IMR-90 (cell line): ENCODE measurements around the gene RPS10. TPM values are rescaled to one million over a fixed set of nuclear protein-coding genes. Genes with fewer than 3 reads are reported as not detected.

ENCODE experiments used
- ATAC-seq: fragments of 200-7000 bp; cut with Tn5 transposase; 2 replicates; pipeline ENCODE4 v1.9.1; 2020; ENCODE audit warnings: low read depth, mild to moderate bottlenecking, moderate library complexity
- BruUV-seq: library from RNA; stranded (reverse); fragments of 400-500 nt; replicated peaks from 2 replicates; lab custom pipeline; 2021; lab: Mats Ljungman, UMichigan
- CTCF ChIA-PET: fragments of 300-600 bp; formaldehyde crosslinking; extraction: SDS; loops from one replicate; lab custom pipeline; 2021; ENCODE audit warnings: antibody characterized with exemption; lab: Yijun Ruan, JAX
- POLR2A ChIA-PET: fragments of 300-600 bp; sonication (Branson Sonifier 250); formaldehyde crosslinking; loops from one replicate; lab custom pipeline; 2022; ENCODE audit warnings: antibody characterized with exemption; ENCODE audit not compliant: unreplicated experiment; lab: Charles Lee
- DNase-seq: peaks from one replicate; pipeline ENCODE4 v3.0.0; 2013
- H2AFZ ChIP-seq: replicated peaks from 2 replicates; pipeline ENCODE3; 2013; ENCODE audit warnings: low read length, mild to moderate bottlenecking; ENCODE audit not compliant: poor library complexity
- H2AK5ac ChIP-seq: 2 replicates; pipeline ENCODE4 v1.6.1; 2013; ENCODE audit warnings: low read depth, low read length, inconsistent platforms
- H2AK9ac ChIP-seq: replicated peaks from 2 replicates; pipeline ENCODE3; 2013; ENCODE audit warnings: mild to moderate bottlenecking, low read depth, low read length, moderate library complexity; ENCODE audit not compliant: poor library complexity
- H2BK120ac ChIP-seq: 2 replicates; pipeline ENCODE4 v1.6.1; 2013; ENCODE audit warnings: low read depth, low read length, inconsistent platforms
- H2BK15ac ChIP-seq: 3 replicates; pipeline ENCODE4 v1.6.1; 2013; ENCODE audit warnings: low read depth, low read length, inconsistent platforms
- H2BK20ac ChIP-seq: 2 replicates; pipeline ENCODE4 v1.6.1; 2013; ENCODE audit warnings: low read depth, mild to moderate bottlenecking, inconsistent platforms, low read length, moderate library complexity
- H2BK5ac ChIP-seq: 2 replicates; pipeline ENCODE4 v1.6.1; 2013; ENCODE audit warnings: mild to moderate bottlenecking, low read depth, low read length, inconsistent platforms; ENCODE audit not compliant: poor library complexity, severe bottlenecking
- H3K14ac ChIP-seq: replicated peaks from 2 replicates; pipeline ENCODE4 v1.6.1; 2013; ENCODE audit warnings: low read depth, low read length, inconsistent platforms
- H3K18ac ChIP-seq: 2 replicates; pipeline ENCODE4 v1.6.1; 2013; ENCODE audit warnings: low read depth, low read length, control low read depth
- H3K23ac ChIP-seq: 2 replicates; pipeline ENCODE4 v1.6.1; 2013; ENCODE audit warnings: low read depth, low read length, inconsistent platforms
- H3K27ac ChIP-seq: 2 replicates; pipeline ENCODE4 v1.5.1; 2013; ENCODE audit warnings: mild to moderate bottlenecking, control low read depth, low read length; ENCODE audit not compliant: insufficient read depth
- H3K27me3 ChIP-seq: 2 replicates; pipeline ENCODE4 v1.6.1; 2013; ENCODE audit warnings: low read length; ENCODE audit not compliant: control insufficient read depth, insufficient read depth
- H3K36me3 ChIP-seq: 2 replicates; pipeline ENCODE4 v1.6.1; 2013; ENCODE audit warnings: low read length, mixed read lengths; ENCODE audit not compliant: control insufficient read depth, insufficient read depth
- H3K4ac ChIP-seq: 2 replicates; pipeline ENCODE4 v1.6.1; 2013; ENCODE audit warnings: low read depth, low read length, inconsistent platforms
- H3K4me1 ChIP-seq: 2 replicates; pipeline ENCODE4 v1.6.1; 2013; ENCODE audit warnings: low read length, mixed read lengths; ENCODE audit not compliant: control insufficient read depth, insufficient read depth
- H3K4me2 ChIP-seq: 2 replicates; pipeline ENCODE4 v1.6.1; 2013; ENCODE audit warnings: low read depth, mild to moderate bottlenecking, control low read depth, low read length, moderate library complexity
- H3K4me3 ChIP-seq: 2 replicates; pipeline ENCODE4 v1.5.1; 2013; ENCODE audit warnings: low read depth, mild to moderate bottlenecking, control low read depth, low read length, moderate library complexity; ENCODE audit not compliant: insufficient read depth
- H3K56ac ChIP-seq: 2 replicates; pipeline ENCODE4 v1.6.1; 2013; ENCODE audit warnings: low read length, inconsistent platforms; ENCODE audit not compliant: insufficient read depth; ENCODE audit errors: extremely low read depth
- H3K79me1 ChIP-seq, 2 experiments: 2 replicates each; pipeline ENCODE4 v1.6.1; 2013; ENCODE audit warnings: low read length in 2 of 2, inconsistent platforms in 1 of 2, low read depth in 1 of 2
- H3K9ac ChIP-seq: 2 replicates; pipeline ENCODE4 v1.6.1; 2013; ENCODE audit warnings: low read depth, low read length, control low read depth
- H3K9me1 ChIP-seq: 2 replicates; pipeline ENCODE4 v1.6.1; 2013; ENCODE audit warnings: low read length, inconsistent platforms; ENCODE audit not compliant: insufficient read depth
- H3K9me3 ChIP-seq: 2 replicates; pipeline ENCODE4 v1.6.1; 2013; ENCODE audit warnings: low read length; ENCODE audit not compliant: control insufficient read depth, insufficient read depth
- H4K20me1 ChIP-seq: 2 replicates; pipeline ENCODE4 v1.6.1; 2013; ENCODE audit warnings: low read length, inconsistent platforms; ENCODE audit not compliant: insufficient read depth
- H4K5ac ChIP-seq: 2 replicates; pipeline ENCODE4 v1.6.1; 2013; ENCODE audit warnings: mild to moderate bottlenecking, low read depth, low read length, control low read depth
- H4K8ac ChIP-seq, 2 experiments: 2 replicates each; pipeline ENCODE4 v1.6.1; 2013; ENCODE audit warnings: low read depth in 2 of 2, low read length in 2 of 2, control low read depth in 1 of 2, inconsistent platforms in 1 of 2
- H4K91ac ChIP-seq: 2 replicates; pipeline ENCODE4 v1.6.1; 2013; ENCODE audit warnings: low read depth, low read length, inconsistent platforms; ENCODE audit not compliant: insufficient read depth
- BHLHE40 ChIP-seq: fragments of 150-350 bp; IDR thresholded peaks from 2 replicates; pipeline ENCODE4 v1.6.1; 2016; ENCODE audit warnings: mild to moderate bottlenecking, low read depth, low read length
- CEBPB ChIP-seq: IDR thresholded peaks from 2 replicates; pipeline ENCODE4 v1.6.1; 2012; ENCODE audit warnings: low read depth, low read length, improper control_type of control experiment
- CHD1 ChIP-seq: IDR thresholded peaks from 2 replicates; pipeline ENCODE4 v1.6.1; 2012; ENCODE audit warnings: low read depth, low read length, improper control_type of control experiment
- CTCF ChIP-seq: conservative IDR thresholded peaks from 2 replicates; pipeline ENCODE4 v1.5.1; 2012; ENCODE audit warnings: mild to moderate bottlenecking, low read depth, low read length, improper control_type of control experiment
- ELK1 ChIP-seq: fragments of 150-350 bp; IDR thresholded peaks from 2 replicates; pipeline ENCODE4 v1.6.1; 2016; ENCODE audit warnings: low read depth, mild to moderate bottlenecking, low read length, moderate library complexity, borderline replicate concordance
- FOS ChIP-seq: fragments of 150-350 bp; IDR thresholded peaks from 2 replicates; pipeline ENCODE4 v1.6.1; 2016; ENCODE audit warnings: low read depth, low read length
- MAFK ChIP-seq: IDR thresholded peaks from 2 replicates; pipeline ENCODE4 v1.6.1; 2012; ENCODE audit warnings: low read depth, low read length, improper control_type of control experiment
- MAZ ChIP-seq: IDR thresholded peaks from 2 replicates; pipeline ENCODE4 v1.6.1; 2012; ENCODE audit warnings: low read depth, mild to moderate bottlenecking, low read length, improper control_type of control experiment, moderate library complexity, borderline replicate concordance
- MXI1 ChIP-seq: IDR thresholded peaks from 2 replicates; pipeline ENCODE4 v1.6.1; 2012; ENCODE audit warnings: low read depth, mild to moderate bottlenecking, low read length, moderate library complexity, borderline replicate concordance
- NFE2L2 ChIP-seq: fragments of 150-350 bp; IDR thresholded peaks from 2 replicates; pipeline ENCODE4 v1.6.1; 2016; ENCODE audit warnings: low read depth, mild to moderate bottlenecking, low read length
- POLR2A ChIP-seq: IDR thresholded peaks from 2 replicates; pipeline ENCODE4 v1.6.1; 2012; ENCODE audit warnings: mild to moderate bottlenecking, low read depth, low read length
- RAD21 ChIP-seq: IDR thresholded peaks from 2 replicates; pipeline ENCODE4 v1.6.1; 2012; ENCODE audit warnings: low read length, improper control_type of control experiment
- RCOR1 ChIP-seq: IDR thresholded peaks from 2 replicates; pipeline ENCODE4 v1.6.1; 2012; ENCODE audit warnings: mild to moderate bottlenecking, low read length, improper control_type of control experiment; ENCODE audit not compliant: insufficient replicate concordance
- RFX5 ChIP-seq: IDR thresholded peaks from 2 replicates; pipeline ENCODE4 v1.8.0; 2012; ENCODE audit warnings: low read depth, mild to moderate bottlenecking, low read length, moderate library complexity
- SMC3 ChIP-seq: fragments of 150-350 bp; IDR thresholded peaks from 2 replicates; pipeline ENCODE4 v1.6.1; 2016; ENCODE audit warnings: low read depth, mild to moderate bottlenecking, antibody characterized with exemption, low read length, moderate library complexity
- USF2 ChIP-seq: fragments of 150-350 bp; IDR thresholded peaks from 2 replicates; pipeline ENCODE4 v1.6.1; 2017; ENCODE audit warnings: mild to moderate bottlenecking, antibody characterized with exemption, low read length, low read depth
- WGBS, 2 experiments: methylation state at CpG; one replicate each; pipeline versions ENCODE4 v1.1.5 to v1.1.7; 2013; ENCODE audit warnings: missing lambda C conversion rate in 2 of 2; ENCODE audit not compliant: insufficient read length in 1 of 2; ENCODE audit errors: extremely low coverage in 2 of 2; 5-methylcytosine and 5-hydroxymethylcytosine counted together
- dilution Hi-C: fragments of 300-500 bp; cut with HindIII; formaldehyde crosslinking; loops from one replicate; pipeline ENCODE4 v1.14.3; 2018; ENCODE audit warnings: low sequenced_read_pairs; ENCODE audit not compliant: unreplicated experiment
- in situ Hi-C: fragments of 300-500 bp; cut with MboI; formaldehyde crosslinking; loops from 3 replicates; pipeline ENCODE4 v1.14.3; 2019; ENCODE audit warnings: low sequenced_read_pairs, inconsistent platforms, mixed read lengths
- intact Hi-C: fragments of 100-400 bp; cut with micrococcal nuclease; formaldehyde crosslinking; loops from 2 replicates; pipeline ENCODE4 v1.10.0; 2022
- polyA plus RNA-seq, 3 experiments: library from polyadenylated mRNA; depleted of rRNA; stranded (reverse); fragments of >200 nt; gene quantifications; 2 replicates each; pipeline ENCODE4 v1.2.3, GENCODE V29; 2012; ENCODE audit warnings: low replicate concordance in 1 of 3
- total RNA-seq: library from RNA; depleted of rRNA; stranded (reverse); fragments of >200 nt; gene quantifications from 2 replicates; pipeline ENCODE4 v1.2.3, GENCODE V29; 2012

The RPS10 gene
- total and polyA plus RNA-seq, 2 of the 4 experiments (the other 2 are of a cell fraction), result 5,462 to 5,584 TPM

- Histone ChIP-seq H4K8ac (no peak overlapping the region), H3K27ac (no peak overlapping the region), H3K9me3 (no peaks in the 10 kb centered on the region), H4K91ac (no peak overlapping the region), H3K9me1 (no peaks in the 10 kb centered on the region), H3K4me1 (peaks cover 2% of the 10 kb centered on the region), H2BK5ac (no peak overlapping the region), H3K4me3 (no peak overlapping the region), H2AFZ (no peak overlapping the region), H2BK120ac (no peak overlapping the region), H3K27me3 (no peaks in the 10 kb centered on the region), H2BK20ac (no peak overlapping the region), H3K79me1 (peaks cover 40 to 61% of the 10 kb centered on the region in 2 experiments), H3K18ac (no peak overlapping the region), H2AK5ac (no peak overlapping the region), H4K20me1 (peaks cover 52% of the 10 kb centered on the region), H3K4ac (no peak overlapping the region), H2BK15ac (no peak overlapping the region), H2AK9ac (no peak overlapping the region), H3K9ac (no peak overlapping the region), H3K14ac (no peak overlapping the region), H4K5ac (no peak overlapping the region), H3K4me2 (no peak overlapping the region), H3K23ac (no peak overlapping the region), H3K36me3 (peaks cover 53% of the 10 kb centered on the region), H3K56ac (no peak overlapping the region)
- intact Hi-C loops, result no loop called here
- BruUV-seq, result no TSS peak
- ATAC-seq, result no peak
- 100% methylated on average over 1 of the region's 5 CpGs; no CpG with 5 or more reads in 1 of the 2 experiments for WGBS, 2 experiments
- POLR2A ChIA-PET, result no interaction called here
- in situ Hi-C loops, result loop anchor here (10.0 kb wide), 1 partner anchor 182 kb away; no protein-coding TSS in a partner anchor
- TF ChIP-seq MAFK, result no peak
- no peak for TF ChIP-seq RFX5
- no peak for TF ChIP-seq SMC3
- TF ChIP-seq MXI1, result no peak
- no peak for TF ChIP-seq FOS
- TF ChIP-seq BHLHE40, result no peak
- TF ChIP-seq CHD1, result no peak
- TF ChIP-seq MAZ, result no peak
- TF ChIP-seq ELK1, result no peak
- no peak for TF ChIP-seq CEBPB
- TF ChIP-seq RAD21, result no peak
- no peak for TF ChIP-seq CTCF
- no peak for TF ChIP-seq RCOR1
- no peak for TF ChIP-seq POLR2A
- no peak for TF ChIP-seq NFE2L2
- no peak for TF ChIP-seq USF2
- dilution Hi-C loops, result no loop called here
- DNase-seq, result peak; percentile 54
- CTCF ChIA-PET, result no interaction called here
Observed at GRCh38 chr6:34423254-34423653, 2.6 kb downstream of the RPS10 start.
